ENCODE measurements around the gene HHEX. TPM values are rescaled to one million over a fixed set of nuclear protein-coding genes. Genes with fewer than 3 reads are reported as not detected.
"Not testable (repeated sequence)": the region's sequence is repeated elsewhere in the genome, so short reads cannot be mapped to it uniquely, and the experiment has no call there.

The HHEX gene
- total RNA-seq, 1 experiment from 2014 or later = 17.3 TPM

- no peak for DNase-seq (ENCODE audit: low read depth in 1 of 2, low spot score in 2 of 2)
- H3K27me3 ChIP-seq (replicated peaks) = no peaks in the 10 kb centered on the region; the same call in 1 of the 2 replicates
- no peaks in the 10 kb centered on the region for H3K9me3 ChIP-seq (replicated peaks)
- H3K4me1 ChIP-seq (replicated peaks) = no peaks in the 10 kb centered on the region
- no peak overlapping the region for H3K27ac ChIP-seq
- H3K4me3 ChIP-seq = no peak overlapping the region
- no peaks in the 10 kb centered on the region for H3K36me3 ChIP-seq
Measured at GRCh38 chr10:92734301-92734700, 44.5 kb downstream of the HHEX start.

- no peak for DNase-seq (ENCODE audit: low read depth in 1 of 2, low spot score in 2 of 2)
- no peak overlapping the region for H3K27ac ChIP-seq
- no peaks in the 10 kb centered on the region; the same call in 1 of the 2 replicates for H3K27me3 ChIP-seq (replicated peaks)
- no peaks in the 10 kb centered on the region for H3K36me3 ChIP-seq
- H3K4me1 ChIP-seq (replicated peaks) = no peaks in the 10 kb centered on the region
- H3K9me3 ChIP-seq (replicated peaks) = no peaks in the 10 kb centered on the region
- H3K4me3 ChIP-seq = no peak overlapping the region
Measured at GRCh38 chr10:92735938-92736337, 46.2 kb downstream of the HHEX start.

- H3K27ac ChIP-seq = no peak overlapping the region
- no peaks in the 10 kb centered on the region for H3K4me1 ChIP-seq (replicated peaks)
- DNase-seq (ENCODE audit: low read depth in 1 of 2, low spot score in 2 of 2) = no peak
- no peak overlapping the region for H3K4me3 ChIP-seq
- no peaks in the 10 kb centered on the region for H3K36me3 ChIP-seq
- H3K27me3 ChIP-seq (replicated peaks) = no peaks in the 10 kb centered on the region; the same call in 1 of the 2 replicates
- no peaks in the 10 kb centered on the region for H3K9me3 ChIP-seq (replicated peaks)
Measured at GRCh38 chr10:92737484-92737883, 47.7 kb downstream of the HHEX start.

GRCh38 chr10:92740762-92741161 lies 51.0 kb downstream of the HHEX start:
- no peak overlapping the region for H3K27ac ChIP-seq
- no peak overlapping the region for H3K4me3 ChIP-seq
- no peaks in the 10 kb centered on the region for H3K27me3 ChIP-seq (replicated peaks)
- H3K36me3 ChIP-seq = no peaks in the 10 kb centered on the region
- no peak for DNase-seq (ENCODE audit: low read depth in 1 of 2, low spot score in 2 of 2)
- H3K9me3 ChIP-seq (replicated peaks) = no peaks in the 10 kb centered on the region
- H3K4me1 ChIP-seq (replicated peaks) = no peaks in the 10 kb centered on the region

GRCh38 chr10:92741741-92742140 lies 52.0 kb downstream of the HHEX start:
- not testable (repeated sequence) for H3K9me3 ChIP-seq (replicated peaks); H3K36me3 ChIP-seq; DNase-seq (ENCODE audit: low read depth in 1 of 2, low spot score in 2 of 2); H3K27ac ChIP-seq; H3K4me3 ChIP-seq; H3K4me1 ChIP-seq (replicated peaks); H3K27me3 ChIP-seq (replicated peaks)

DNA sequence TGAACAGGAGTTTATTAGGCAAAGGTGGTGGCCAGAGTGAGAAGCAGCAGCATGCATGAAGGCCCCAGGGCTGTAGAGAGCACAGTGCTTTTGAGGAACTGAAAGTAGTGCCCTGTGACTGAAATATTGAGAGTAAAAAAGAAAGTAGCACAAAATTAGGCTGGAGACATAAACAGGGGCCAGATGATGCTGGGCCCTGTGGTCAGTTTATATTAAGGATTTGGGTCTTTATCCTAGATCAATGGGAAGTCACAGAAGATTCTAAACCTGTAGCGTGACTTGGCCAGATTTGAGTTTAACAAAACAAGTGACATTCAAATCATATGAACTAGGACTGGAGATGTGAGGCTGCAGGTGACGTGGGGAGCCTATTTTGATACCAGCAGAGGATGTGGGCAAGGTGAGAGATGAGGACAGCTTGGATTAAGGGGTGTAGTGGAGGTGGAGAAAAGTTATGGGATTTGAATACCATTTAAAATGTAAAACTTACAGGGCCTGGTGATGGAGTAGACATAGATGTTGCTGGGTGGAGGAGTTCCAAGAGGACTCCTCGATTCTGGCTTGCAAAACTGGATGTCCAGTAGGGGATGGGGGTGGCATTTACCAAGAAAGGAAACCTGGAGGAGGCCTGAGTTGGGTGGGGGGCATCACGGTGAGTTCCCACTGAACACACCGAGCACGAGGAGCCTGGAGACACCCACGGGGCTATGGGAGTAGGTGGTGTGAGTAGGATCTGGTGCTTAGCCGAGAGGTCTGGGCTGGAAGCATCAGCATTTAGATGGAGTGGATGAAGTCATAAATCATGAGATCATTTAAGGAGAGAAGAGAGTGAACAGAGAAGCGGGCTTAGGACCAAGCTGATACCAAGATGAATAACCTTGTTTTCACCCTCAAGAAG lies 52.8 kb downstream of the HHEX start:
- Histone ChIP-seq H3K9me3 (replicated peaks) (no peaks in the 10 kb centered on the region), H3K36me3 (no peaks in the 10 kb centered on the region), H3K4me3 (no peak overlapping the region), H3K4me1 (replicated peaks) (no peaks in the 10 kb centered on the region), H3K27me3 (replicated peaks) (no peaks in the 10 kb centered on the region), H3K27ac (no peak overlapping the region)
- no peak for DNase-seq (ENCODE audit: low read depth in 1 of 2, low spot score in 2 of 2)

Other genes starting within 250 kb of the HHEX start
- gene IDE, start 115.9 kb upstream of the HHEX start, total RNA-seq (2014; rRNA removed; shearing (Covaris generic)) = 51.3 and 59.6 TPM in 2 replicates
- 79.7 and 93.0 TPM in 2 replicates for gene KIF11, start 96.8 kb upstream of the HHEX start, total RNA-seq (2014; rRNA removed; shearing (Covaris generic))
- 10.5 and 18.6 TPM in 2 replicates for gene EXOC6, start 158.6 kb downstream of the HHEX start, total RNA-seq (2014; rRNA removed; shearing (Covaris generic))